ENCODE data around the gene GALNT5.
A peak's percentile ranks its signal among the peaks of the same experiment; 100 is the strongest.
"Not testable (repeated sequence)": the region's sequence is repeated elsewhere in the genome, so short reads cannot be mapped to it uniquely, and the experiment has no call there.

GALNT5 gene

DNA sequence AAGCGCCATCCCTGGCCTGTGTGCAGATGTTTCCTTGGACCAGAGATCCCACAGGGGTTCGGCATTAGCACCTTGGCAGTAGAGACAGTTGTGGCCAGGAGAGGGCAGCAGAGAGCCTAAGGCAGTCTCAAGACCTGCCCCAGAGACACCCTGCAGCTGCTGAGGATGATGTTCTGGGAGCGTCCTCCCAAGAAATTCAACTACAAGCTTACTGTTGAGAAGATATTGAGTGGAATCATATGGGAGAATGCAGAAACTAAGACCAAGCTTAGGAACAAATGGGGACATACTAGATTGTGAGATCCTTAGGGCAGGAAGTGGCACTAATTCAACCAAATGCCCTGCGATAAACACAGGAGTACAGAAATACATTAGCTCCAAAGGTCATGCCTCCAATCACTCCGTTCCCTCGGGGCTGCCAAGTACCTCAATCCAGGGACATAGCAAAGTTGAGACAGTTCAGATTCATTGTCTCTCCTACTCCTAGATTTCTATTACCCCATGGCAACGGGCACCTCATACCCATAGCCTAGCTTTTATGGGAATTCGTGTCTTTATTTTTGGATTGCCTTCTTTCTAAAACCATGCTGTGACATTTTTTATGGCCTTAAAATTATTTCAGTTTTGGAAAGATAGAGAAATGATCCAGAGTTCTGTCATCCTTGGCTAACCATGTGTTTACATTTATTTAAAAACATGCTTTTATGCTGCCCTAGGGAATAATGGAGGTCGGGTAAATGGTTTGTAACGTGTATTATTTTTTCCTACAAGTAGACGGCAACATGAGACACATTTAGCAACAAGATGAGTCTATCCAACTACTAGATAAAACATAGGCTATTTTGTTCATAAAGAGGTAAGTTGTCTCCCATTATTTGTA is 70.4 kb downstream of the GALNT5 start:
- DNase-seq = peak; percentile 87

DNA sequence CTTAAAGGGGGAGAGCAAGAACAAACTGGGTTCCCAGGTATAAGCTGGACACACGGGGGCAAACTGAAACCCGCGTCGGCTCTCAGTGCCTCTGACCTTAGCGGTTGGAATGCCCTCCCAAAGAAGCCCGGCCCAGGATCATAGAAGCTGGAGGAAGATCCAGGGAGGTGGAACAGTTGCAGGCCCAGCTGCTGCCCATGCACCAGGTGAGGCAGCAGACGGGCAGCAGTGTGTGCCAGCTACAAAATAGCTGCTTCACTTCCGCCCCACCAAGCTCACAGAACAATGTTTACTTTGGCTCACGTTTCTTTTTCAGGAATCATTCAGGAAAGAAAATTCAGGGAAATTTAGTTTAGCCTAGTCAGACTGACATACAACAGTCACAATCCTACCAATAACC is 72.0 kb downstream of the GALNT5 start:
- DNase-seq = no peak

DNA sequence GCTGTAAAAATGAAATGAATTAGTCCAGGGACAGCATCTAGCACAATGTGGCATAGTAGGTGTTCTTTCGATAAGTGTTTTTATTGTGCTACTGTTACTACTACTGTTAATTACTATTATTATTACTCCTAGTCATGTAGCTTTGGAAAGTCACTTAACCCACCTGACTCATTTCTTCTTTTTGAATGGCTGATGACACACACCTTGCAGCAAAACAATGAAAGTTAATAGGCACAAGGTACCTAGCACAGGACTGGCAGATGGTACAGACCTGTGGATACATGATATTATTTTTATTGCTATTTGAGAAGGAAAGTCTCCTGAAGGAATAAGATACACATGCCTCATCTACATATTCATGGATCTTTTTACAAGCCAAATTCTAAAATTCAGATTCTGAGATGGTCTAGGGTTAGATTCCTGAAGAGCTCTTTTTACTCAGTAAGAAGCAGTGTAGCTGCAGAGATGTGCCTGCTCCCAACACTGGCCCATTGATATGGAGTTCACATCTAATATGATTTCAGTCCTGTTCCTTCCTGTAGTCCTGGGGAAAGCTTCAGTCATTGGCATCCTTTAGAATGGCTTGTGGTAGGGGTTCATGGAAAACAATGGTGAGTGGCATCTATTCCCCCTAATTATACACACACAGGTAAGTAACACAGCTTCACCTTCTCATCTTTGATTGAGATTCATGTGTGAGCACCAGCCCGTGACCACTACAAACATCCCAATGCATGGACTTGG is 76.0 kb downstream of the GALNT5 start:
- no peak for DNase-seq

DNA sequence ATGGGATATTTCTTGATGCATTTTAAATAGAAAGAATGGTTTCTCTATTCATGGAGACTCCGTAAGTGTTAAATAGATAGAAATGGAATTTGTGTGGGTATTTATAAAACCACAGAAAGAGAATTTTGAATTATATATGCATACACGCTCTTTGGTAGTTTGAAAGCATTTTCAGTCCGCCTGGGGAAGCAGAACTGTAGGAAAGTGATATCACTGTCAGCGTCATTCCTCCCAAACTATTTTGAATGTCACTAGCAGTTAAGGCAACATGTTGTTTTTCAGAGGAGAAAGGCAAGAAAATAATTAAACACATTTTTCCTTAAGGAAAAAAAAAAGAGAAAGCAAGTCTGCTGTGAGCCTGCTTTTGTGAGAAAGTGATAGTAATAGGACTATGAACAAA is 76.8 kb downstream of the GALNT5 start:
- no peak for DNase-seq

DNA sequence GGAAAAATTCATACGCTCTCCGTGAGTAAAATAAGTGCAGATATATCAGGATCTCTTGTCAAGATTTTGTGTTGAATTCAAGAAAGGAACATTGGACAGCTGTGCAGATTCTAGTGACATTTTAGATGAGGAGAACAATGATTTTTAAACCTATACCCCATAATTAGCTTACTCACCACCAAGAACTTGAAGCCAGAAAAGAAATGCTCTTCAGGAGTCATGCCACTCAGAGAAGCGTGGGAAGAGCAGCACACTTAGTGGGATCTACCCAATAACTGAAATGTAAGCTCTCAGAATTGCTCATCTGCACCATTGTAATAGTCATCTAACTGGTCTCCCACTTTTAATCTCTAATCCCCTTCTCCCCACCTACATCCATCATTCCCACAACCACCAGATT is 77.3 kb downstream of the GALNT5 start:
- no peak for DNase-seq

DNA sequence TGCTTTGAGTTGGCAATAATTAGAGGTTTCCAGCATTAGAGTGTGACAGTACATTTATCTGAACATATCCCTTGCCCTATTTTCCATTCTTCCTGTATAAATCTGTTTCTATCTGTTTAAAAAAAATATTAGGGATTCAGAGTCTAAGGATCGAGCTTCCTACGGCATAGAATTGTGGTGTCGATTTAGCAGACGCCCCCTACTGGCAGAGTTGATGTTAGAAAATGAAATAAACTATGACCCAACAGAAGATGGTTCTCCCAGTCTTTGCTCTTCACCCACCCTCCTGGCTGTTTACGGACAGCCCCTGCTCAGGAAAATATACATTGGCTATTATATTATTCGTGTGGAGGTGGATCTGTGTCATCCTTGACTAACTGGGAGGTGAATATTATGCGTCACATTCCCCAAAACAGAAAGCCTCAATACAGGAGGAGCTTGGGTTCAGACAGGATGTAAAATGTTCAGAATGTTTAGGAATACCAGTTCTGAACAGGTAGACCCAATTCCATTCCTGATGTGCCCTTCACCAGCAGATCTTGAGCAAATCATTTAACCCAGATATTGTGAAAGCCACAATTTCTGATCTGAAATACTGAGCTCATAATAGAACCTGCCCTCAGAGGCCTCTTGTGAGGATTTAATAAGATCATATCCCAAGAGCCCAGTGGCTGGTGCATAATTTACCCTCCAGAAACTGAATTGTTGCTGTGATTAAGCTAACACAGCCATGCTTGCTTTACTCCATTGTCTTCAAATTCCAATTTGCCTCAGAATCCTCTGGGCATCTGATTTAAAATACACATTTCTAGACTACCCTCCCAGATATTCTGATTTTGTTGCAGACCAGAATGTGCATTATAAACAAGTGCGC is 78.9 kb downstream of the GALNT5 start:
- peak; percentile 68 for DNase-seq

DNA sequence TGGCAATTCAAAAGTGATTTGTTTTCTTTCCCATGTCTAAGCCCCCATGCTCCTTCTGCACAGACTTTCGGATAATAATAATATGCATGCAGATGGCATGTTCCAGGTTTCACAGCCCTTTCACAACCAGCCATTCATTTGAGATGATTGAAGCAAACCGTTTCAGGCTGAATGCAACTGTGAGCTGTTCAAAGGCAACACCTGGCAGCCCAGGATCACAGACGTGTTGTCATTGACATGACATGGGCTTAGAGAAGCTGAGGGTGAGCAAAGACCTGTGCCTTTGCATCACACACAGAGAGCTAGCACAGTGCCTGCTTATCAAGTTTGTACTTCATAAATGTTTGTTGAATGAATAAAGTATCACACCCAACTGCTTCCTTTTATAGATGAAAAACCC is 80.5 kb downstream of the GALNT5 start:
- no peak for DNase-seq

DNA sequence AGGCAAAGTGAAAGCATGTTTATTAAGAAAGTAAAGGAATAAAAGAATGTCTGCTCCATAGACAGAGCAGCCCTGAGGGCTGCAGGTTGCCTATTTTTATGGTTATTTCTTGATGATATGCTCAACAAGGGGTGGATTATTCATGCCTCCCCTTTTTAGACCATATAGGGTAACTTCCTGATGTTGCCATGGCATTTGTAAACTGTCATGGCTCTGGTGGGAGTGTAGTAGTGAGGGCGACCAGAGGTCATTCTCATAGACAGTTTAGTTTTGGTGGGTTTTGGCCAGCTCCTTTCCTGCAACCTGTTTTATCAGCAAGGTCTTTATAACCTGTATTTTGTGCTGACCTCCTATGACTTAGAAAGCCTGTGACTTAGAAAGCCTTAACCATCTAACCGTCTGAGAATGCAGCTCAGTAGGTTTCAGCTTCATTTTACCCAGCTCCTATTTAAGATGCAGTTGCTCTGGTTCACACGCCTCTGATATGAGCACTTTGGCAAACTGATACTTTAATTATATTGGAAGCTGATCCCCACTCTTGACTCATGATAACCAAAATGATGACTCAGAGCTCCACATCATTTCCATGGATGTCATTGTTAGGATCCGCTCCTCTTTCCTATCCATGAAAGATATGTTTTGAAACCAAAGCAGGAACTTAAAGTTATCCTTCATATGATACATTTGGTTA is 82.6 kb downstream of the GALNT5 start:
- no peak for DNase-seq

DNA sequence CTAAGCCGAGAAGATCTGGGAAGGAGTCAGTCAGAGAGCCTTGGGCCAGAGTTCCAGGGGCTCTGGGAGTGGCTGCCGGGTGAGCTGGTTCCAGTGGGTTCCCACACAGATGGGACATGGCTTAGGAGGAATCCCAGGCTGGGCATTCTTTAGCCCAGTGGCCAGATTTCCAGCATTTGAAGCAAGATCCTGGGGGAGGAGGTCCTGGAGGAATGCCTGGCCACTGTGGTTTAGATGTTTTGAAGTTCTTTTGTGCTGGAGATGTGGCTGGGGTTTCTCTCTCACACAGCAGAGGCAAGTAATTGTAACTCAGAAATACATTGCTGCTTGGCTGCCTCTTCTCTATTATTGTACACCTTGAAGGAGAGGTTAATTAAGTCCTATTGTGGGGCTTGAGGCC is 83.9 kb downstream of the GALNT5 start:
- DNase-seq = not testable (repeated sequence)

DNA sequence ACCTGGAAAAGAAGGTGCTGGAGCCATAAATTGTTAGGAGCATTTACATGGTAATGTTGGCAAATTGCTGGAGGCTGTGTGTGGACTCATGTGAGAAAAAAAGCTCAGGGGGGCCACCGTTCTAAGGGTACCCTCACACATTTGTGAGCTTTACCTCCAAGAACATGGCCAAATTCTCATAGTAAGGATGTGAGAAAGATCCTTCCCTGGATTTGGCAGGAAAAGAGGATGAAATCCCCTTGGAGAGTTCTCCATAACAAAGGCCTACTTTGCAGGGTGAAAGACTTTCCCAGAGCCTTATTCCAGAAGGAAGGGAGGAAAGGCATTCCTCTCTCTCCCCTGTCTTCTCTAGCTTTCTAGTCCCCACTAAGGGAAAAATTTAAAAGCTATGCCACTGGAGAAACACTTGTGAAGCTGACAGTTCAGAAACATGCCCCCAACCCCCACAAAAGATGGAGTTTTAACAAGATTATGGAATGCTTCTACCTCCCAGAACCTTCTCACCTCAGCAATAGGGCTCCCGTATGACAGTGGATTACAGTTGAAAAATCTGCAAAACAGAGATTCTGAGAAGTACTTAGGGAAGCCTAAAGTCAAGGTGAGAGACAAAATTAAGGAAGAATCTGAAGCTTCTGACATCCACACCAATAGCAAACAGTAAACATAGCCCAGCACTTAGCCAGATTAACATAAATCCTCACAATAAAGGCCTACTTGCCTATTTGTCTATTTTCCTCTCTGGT is 88.3 kb downstream of the GALNT5 start:
- DNase-seq = no peak

DNA sequence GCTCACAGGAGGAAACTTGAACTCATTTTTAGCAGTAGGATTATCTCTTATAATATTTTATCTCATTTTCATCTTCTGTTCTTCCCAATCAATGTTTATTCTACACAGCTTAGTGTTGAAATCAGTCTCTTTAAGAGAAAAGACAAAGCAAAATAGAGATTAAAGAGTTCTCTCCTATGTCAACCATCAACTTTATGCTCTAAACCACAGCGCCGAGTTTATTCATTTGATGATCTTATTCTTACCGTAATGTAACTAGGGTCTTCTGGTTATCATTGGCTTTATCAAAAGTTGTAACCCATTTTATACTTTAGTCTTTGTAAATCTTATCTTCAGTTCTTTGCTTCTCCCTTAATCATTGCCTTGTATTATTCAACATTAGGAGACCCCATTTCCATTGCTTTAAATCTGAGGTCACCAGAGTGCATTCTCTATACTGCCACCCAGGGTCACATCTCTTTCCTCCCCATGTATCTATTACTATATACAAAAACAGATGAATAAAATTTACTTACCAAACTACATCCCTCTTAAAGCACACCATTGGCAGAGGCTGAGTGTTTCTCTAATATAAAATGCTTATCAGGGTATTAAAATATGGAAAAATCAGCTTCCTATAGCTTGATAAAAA is 90.9 kb downstream of the GALNT5 start:
- no peak for DNase-seq

DNA sequence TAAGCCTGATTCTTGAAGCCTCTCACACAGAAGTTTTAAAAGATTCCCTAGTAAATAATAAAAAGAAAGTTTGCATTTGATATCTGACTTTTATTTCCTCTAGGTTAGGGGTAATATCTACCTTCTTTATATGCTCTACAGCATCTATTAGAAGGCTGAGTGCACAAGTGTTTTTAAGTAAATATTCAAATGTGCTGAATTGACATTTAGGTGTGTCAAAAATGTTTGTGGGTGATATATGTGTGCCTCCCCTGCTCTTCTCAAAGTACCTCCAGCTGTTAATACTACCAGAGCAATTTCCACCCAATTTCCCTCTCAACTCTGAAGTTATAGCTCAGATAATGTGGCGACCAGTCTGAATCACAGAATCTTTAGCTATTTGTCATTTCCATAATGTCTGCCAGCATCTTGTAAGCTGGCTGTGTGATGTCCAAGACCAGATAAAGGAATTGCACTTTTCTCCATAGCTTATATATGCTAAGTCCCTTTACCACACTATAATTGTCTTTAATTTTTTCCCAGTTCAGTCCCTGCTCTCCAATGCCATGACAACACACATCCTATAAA is 92.5 kb downstream of the GALNT5 start:
- DNase-seq = no peak

DNA sequence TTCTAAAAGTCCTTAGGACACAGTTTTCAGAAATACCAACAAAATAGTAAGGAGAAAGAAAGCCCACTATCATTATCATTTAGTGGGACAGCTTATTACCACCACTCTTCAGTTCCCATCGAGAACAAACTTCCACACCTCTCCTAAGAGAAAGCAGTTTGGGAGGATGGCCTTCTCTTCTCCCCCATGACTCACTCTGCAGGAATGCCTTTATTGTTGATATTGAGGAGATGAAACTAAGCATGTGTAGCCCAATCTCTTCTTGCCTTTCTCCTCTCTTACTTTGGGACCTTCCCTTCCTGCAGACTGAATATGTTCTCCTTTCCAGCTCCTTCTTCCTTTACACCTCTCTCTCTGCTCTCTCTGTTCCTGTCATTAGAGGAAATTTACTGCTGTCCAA is 98.1 kb downstream of the GALNT5 start:
- DNase-seq = no peak

DNA sequence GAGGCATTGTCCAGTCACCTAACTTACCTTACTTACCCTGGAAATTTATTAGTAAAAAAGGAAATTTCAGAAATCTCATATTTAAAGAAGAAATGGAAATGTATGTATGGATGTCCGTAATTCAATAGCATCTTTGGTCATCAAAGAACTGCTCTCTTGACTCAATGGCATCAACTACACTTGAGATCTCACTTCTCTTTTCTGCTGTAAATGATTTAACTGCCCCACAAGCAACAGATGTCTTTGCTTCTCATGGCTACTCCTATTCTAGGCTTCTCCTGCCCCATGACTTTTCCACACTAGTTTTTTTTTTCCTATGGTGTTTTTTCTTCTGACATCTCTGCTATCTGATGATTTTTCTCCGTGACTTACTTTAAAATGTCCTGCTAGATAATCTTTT is 102.1 kb downstream of the GALNT5 start:
- no peak for DNase-seq

DNA sequence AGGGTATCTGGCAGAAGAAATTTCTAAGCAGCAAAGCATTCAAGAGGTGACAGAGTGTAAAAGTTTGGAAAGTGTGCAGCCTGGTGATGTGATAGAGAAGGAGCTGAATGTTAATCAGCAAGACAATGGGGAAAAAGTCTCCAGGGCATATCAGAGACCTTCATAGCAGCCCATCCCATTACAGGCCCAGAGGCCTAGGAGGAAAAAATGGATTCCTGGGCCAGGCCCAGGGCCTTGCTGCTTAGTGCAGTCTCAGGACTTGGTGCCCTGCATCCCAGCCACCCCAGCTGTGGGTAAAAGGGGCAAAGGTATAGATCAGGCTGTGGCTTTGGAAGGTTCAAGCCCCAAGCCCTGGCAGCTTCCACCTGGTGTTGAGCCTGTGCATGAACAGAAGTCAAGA is 104.0 kb downstream of the GALNT5 start:
- DNase-seq = no peak

DNA sequence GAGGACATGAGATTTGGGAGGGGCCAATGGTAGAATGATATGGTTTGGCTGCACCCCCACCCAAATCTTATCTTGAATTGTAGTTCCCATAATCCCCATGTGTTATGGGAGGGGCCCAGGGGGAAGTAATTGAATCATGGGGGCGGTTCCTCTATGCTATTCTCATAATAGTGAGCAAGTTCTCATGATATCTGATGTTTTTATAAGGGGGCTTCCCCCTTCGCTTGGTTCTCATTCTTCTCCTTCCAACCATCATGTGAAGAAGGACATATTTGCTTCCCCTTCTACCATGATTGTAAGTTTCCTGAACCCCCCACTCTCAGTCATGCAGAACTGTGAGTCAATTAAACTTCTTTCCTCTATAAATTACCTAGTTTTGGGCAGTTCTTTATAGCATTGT is 105.1 kb downstream of the GALNT5 start:
- DNase-seq = no peak

DNA sequence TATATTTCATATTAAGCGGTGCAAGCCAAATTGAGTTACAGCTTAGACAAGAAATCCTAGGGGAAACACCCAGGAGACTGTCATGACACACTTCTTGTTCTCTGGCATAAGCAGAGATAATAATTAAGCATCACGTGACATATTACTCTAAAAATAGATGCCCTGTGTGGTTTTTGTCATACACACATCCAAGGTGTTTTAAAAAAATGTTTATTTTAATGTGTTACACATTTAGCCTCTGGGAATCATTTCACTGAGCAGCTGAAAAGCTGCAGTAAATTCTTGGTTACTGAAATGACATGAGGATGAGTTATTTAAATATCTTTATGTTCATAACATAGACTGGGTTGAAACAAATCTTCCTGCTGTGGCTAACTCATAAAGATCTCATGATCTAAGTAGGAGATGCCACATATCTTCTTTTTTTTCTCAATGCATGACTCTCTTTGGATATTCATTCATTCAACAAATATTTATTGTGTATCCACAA is 106.2 kb downstream of the GALNT5 start:
- peak; percentile 15 for DNase-seq
